GM18520 (cell line): ENCODE measurements around the gene DNLZ.

ENCODE experiments used
- ATAC-seq: cut with Tn5 transposase; IDR thresholded peaks from one replicate; pipeline ENCODE4 v1.9.1; 2021; ENCODE audit not compliant: unreplicated experiment

DNLZ gene

DNA sequence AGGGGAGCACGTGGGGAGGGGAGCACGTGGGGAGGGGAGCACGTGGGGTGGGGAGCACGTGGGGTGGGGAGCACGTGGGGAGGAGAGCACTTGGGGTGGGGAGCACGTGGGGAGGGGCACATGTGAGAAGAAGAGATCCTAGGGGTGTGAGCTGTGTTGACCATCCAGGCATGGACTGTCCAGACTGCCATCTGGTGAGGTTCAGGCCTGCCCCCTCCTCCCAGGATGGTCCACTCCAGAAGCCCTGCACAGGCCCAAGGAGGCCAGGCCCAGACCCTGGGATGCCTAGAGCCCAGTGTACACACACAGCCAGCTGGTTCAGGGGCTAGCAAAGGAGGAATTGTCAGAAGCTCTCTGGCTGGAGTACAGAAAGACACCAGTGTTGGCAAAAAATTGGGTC lies 34.1 kb upstream of the DNLZ start:
- ATAC-seq = no peak

DNA sequence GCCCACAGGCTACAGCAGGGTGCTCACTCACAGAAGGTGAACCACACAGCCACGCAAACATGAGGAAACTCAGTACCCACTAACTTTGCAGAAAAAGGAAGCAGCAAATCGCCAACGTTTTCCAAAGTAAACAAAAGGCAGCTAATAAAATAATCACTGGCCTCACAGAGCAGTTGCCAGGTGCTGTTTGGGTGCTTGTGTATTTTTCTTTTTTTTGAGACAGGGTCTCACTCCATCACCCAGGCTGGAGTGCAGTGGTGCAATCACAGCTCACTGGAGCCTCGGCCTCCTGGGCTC lies 32.6 kb upstream of the DNLZ start:
- no peak for ATAC-seq

DNA sequence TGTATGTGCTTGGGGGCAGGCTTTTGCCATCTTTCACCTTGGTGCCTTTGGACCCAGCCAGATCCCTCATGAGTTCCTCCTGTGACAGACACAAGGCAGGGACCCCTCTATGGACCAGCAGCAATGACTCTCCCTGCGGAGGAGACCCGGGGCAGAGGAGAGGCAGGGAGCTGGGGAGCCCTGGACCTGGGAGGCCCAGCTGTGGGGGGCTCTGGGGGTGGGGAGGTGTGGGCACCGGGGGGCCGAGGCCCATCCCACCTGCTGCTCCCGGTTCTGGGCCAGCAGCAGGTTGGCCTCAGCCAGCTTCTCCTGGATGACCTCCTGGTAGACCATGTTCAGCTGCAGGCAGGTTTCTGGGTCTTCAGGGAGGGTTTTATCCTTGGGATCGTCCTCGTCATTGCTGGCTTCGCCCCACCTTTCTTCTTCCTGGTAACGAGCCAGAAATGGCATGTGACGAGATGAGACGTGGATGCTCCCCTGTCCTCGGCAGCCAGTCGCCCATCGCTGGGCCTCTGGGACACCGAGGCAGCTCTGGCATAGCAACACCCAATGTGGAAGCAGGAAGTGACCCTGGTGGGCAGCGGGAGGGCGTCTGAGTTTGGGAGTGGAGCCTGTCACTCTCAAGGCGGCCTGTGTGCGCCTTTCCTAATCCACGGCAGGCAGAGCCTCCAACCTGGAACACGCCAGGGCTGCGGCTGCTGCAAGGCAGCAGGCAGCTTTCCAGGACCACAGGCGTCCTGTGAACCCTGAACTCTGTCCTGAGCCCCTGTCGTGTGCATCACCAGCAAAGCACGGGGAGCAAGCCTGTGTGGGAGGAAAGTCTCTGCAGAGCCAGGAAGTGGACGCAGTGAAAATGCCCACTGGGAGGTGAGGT lies 32.0 kb upstream of the DNLZ start:
- ATAC-seq = no peak

DNA sequence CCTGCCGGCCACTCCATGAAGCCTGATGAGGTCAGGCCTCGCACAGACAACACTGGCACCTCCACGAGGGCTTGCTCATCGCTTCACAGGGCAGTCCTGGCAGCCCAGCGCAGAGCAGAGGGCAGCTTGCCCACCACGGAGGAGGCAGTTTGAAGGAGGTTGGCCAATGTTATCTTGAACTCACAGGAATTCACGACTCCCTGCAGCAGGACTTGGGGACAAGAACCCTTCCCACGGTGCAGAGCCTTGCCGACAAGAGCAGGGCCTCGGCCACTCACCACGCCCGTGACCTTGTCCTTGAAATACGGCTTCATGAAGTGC lies 31.4 kb upstream of the DNLZ start:
- no peak for ATAC-seq

DNA sequence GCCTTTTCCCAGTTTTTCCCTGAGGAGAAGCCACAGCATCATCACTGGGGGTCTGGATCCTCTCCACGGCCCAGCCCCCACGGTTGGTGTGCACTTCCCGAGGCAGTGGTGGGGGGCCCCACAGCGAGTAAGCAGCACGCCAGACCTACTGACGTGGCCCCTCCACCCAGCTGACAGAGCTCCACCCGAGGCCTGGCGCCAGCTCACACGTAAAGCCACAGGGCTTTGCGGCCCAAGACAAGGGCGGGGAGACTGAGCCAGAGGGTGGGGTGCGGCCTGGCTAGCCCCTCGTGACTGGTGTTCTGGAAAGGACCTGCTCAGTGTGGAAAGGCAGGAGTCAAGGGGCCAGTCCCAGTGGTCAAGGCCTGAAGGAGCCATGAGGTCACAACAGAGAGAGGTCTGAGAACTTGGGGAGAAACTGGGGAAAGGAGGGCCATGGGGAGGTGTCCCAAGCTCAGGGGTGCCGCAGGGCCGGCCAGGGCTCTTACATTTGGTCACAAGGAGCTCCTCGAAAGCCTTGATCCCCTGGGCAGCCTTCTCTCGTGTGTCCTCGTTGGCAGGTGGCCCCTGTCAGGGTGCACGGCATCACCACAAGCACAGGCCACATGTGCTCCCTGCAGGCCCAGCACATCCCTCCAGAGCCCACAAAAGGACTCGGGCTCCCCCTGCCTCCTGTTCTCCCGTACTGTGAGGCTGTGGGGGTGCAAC lies 30.9 kb upstream of the DNLZ start:
- ATAC-seq = no peak

DNA sequence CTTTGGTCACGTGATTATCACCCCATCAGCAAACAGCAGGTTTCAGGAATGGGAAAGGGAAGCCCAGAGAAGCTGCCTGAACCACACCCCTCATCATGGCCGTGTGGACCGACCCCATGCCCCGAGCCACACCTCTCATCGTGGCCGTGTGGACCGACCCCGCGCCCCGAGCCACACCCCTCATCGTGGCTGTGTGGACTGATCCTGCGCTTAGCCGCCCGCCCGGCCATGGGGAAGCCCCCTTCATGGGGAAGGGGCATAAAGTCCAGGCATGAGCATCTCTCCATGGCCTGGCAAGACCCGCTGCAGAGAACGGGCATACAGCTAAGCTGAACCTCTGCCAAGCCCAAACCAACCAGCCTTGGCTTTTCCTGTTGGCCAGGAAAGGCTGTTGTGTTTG lies 30.0 kb upstream of the DNLZ start:
- ATAC-seq = no peak

DNA sequence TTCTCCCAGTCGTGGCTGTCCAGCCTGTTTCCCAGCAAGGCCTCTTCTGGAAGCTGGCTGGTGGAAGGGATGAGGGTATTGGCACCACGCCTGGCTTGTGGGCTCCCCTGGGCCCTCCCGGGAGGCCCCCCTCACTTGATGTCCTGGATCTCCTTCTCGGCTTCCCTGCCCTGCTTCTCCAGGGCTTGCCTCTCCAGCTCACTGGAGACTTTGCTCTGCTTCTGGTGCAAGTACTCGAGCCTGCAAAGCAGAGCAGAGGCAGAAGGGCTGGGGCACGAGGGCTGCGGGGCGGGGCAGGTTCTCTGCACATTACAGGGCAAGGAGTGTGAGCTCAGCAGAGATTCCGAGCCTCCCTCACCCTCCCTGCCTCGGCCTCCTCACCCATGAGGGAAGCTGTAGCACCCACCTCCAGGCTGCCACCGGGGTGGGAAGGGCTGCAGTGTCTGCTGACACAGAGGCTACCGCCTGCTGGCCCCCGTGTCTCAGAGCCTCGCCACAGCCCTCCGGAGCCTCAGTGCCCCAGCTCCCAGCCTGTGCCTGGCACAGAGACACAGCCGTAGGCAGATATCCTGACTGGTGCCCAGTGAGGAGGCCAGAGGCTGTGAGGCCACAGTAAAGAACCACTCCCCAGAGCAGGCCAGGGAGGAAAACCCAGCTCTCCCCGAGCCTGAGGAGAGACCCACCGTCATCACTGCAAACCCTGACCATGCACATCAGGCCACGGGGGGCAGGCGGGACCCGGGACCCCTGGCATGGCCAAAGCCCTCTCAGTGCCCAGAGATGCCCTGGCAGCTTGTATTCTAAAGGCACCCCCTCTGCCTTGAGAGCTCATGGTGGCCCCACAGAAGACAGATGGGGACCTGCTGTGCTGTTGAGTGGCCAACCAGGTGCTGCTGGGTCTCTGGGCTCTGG lies 29.2 kb upstream of the DNLZ start:
- ATAC-seq = no peak

DNA sequence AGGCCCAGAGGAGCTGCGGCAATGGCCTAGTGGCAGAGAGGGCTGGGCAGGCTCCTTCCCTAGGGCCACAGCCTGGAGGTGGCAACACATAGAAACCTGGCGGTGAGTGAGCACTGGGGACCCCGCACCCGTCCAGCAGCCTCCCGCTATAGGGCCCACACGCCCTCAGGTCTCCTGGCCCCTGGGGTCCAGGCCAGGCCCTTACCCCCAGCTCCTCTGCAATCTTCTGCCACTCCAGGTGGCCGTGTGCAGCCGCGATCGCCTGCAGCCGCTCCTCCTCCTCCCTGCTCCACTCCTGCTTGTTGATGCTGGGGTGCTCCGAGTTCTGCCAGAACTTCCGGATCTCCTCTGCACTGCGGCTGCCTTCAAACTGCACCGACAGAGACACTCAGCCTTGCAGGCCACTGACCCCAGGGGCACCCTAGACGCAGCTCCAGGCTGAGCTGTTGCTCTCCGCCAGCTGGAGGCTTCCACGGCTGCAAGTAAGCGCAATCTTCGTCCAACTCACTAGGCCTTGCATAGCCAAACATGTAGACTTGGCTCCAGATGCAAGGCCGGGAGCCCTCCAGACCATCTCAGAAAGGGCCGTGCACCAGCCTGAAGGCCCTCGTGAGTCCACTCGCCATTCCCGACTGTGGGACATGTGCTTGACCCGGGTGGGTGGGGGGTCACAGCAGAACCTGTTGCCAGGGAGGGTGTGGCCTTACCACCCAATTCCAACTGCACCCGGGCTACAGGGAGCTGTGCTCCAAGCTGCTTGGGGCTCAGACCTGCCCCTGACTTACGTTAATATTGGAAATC lies 28.4 kb upstream of the DNLZ start:
- ATAC-seq = no peak

DNA sequence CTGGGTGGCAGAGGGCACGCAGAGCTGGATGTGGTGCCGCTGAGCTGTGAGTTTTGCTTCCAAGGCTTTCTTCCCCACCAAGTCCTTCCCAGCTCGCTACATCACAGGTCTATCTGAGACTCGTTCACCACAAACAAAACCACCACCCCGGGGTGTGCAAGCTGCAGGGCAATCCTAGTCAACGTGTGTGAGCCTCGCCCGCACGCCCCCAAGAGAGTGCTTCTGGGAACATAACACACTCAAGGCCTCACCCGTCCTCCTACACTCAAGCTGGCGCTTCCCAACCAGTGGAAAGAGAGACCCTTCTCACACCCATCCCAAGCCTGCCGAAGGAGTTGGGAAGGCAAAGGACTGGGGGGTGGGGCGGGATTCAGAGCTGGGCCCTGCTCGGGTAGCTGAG lies 25.9 kb upstream of the DNLZ start:
- no peak for ATAC-seq

DNA sequence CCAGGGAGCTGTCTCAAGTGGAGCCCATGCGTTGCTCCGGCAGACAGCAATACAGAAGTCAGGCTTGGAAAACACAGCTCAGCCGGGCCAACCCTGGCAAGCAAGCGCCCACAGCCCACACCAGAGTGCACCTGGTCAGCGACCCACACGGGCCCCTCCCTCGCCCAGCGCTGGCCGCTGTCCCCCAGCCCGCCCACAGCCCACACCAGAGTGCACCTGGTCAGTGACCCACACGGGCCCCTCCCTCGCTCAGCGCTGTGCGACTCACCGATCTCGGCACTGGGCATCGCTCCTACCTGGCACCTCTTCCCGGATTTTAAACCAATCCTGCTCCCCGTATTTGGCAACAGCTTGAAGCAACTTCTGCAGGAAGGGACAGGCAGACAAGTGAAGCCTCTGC lies 23.7 kb upstream of the DNLZ start:
- no peak for ATAC-seq

DNA sequence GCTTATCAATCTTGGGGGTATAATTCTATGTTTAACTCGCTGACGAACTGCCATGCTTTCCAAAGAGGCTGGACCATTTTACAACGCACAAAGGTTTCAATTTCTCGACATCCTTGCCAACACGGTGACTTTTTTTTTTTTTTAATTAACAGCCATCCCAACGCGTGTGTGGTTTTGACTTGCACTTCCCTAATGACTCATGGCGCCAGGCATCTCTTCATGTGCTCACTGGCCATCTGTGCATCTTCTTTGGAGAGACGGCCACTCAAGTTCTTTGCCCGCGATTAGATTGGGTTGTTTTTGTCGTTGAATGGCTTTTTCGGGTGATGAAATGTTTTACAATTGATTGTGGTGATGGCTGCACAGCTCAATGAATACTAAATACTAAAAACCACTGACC lies 22.5 kb upstream of the DNLZ start:
- ATAC-seq = no peak

DNA sequence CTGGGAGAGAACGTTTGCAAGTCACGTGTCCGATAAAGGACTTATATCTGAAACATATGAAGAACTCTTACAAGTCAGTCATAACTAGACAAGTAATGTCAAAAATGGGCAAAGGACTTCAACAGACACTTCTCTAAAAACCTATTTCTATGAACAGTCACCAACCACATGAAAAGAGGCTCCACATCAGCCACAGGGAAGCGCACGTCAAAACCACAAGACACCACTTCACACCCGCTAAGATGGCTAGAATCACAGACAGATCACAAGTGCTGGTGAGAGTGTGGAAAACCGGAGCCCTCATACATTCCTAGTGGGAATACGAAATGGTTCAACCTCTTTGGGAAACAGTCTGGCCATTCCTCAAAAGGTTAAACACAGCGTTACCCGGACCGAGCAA lies 21.5 kb upstream of the DNLZ start:
- no peak for ATAC-seq

DNA sequence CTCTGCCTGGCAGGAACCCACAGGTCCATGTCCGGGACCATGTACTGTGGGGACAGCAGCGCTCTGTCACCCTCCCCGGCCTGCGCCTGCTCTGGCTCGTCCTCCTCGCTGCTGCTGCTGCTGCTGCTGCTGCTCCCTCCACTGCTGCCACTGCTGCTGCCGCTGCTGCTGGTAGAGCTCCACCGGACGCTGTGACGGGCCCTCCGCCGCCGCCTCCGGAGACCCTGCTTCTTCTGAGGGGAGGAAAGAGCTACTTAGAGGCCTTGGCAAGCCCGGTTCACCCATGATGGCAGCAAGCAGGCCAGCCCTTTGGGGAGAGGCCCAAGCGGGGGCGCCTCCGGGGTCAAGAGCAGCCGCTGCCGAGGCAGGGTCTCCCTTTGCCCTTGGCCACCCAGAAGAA lies 19.9 kb upstream of the DNLZ start:
- no peak for ATAC-seq

DNA sequence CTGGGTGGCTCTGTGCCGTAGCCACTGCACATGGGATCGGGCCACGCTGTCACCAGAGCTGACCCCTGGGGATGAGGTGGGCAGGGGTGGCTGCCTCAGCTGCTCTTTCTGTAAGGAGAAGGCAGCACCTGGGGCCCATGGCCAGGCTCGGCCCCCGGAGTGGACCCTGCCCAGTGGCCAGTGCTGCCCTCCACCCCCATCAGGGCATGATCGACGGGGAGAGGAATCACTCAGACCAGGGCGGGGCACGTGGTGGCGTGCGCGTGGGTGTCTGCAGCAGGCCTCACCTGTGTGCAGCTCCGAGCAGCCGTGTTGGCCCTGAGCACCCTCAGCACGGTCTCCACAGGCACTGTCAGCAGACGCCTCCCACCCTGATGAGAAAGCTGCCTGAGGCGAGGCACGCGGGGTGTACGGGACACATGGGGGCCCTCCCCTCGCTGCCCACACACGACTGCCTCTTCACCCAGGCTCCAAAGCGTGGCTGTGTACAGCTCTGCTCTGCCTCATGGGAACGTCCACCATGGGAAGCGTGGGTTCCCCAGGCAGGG lies 18.5 kb upstream of the DNLZ start:
- no peak for ATAC-seq

DNA sequence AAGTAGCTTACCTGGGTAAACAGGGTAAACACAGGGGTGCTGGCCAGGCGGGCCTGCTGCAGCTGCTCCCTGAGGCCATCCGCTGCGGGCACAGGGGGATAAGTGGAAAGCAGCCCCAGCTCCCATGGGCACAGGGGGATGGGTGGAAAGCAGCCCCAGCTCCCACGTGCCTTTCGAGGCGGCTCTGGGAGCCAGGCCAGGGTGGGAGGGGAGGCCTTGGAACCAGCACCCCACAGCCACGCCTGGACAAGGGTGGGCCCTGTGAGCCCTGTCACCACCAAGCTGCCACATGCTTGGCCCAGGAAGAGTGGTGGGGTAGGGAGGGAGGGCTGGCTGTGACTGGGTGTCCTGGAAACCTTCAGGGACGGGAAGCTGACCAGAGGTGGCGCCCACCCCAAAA lies 17.8 kb upstream of the DNLZ start:
- ATAC-seq = no peak

DNA sequence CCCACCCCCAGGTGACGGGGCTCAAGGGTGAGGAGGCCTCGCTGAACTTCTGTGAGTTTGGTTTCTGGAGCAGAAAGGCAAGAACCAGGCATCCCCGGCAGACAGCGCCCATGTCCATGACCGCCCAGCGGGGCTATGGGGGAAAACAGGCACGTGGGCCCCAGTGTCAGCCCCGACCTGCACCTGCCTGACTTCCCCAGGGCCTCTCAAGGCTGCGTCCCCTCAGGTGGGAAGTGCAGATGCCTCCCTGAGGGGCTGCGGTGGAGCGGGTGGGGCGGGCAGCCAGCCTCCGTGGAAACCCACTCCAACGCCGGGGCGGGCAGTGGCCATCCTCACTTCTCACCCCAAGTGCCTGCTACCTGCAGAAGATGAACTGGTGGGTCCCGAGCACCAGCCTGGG lies 16.8 kb upstream of the DNLZ start:
- ATAC-seq = no peak

DNA sequence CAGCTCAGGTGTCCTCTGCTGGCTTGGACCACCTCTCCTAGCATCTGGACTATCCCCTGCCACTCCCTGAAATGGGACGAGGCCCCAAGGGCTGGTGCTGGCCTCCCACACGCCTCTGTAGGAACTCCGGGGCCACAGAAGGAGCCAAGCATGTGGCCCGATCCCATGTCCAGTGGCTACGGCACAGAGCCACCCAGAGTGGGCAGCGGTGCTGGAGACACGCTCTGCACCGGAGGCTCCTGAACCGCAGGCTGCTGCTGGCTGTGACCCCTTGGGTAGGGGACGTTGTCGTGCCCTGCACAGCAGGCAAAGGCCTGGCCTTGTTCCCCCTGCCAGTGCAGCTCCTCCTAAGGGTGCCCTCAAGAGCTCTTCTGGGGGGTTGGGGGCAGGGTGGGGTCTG lies 16.3 kb upstream of the DNLZ start:
- ATAC-seq = no peak

DNA sequence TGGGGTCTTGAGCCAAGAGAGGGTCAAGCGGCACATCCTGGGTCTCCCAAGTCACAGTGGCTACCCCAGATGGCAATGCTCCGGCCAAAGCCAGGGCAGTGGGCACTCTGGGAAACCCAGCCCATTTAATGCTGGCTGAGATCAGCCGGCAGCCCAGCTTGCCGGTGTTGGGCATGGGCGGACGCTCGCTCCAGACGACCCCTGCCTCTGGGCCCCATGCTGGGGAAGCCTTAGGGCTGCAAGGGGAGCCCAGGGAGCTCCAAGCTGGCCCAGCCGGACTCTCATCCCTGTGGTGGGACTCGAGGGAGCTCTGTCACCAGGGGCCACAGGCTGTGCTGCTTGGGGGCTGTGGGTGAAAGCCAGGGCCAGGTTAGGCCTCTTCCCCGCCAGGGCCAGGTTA lies 15.9 kb upstream of the DNLZ start:
- no peak for ATAC-seq

DNA sequence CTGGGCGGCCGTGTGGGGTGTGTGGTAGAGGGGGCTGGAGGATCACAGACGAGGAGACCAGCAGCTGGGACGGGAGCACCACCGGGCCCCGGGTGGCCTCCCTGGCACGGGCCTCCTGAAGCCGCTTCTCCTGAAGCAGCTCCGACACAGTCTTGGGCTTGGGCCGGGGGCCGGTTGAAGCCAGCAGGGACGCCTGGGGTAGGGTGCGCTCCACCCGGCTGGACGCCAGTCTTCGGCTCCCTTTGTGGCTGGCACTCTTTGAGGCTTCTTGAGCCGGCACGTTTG lies 15.4 kb upstream of the DNLZ start:
- no peak for ATAC-seq

DNA sequence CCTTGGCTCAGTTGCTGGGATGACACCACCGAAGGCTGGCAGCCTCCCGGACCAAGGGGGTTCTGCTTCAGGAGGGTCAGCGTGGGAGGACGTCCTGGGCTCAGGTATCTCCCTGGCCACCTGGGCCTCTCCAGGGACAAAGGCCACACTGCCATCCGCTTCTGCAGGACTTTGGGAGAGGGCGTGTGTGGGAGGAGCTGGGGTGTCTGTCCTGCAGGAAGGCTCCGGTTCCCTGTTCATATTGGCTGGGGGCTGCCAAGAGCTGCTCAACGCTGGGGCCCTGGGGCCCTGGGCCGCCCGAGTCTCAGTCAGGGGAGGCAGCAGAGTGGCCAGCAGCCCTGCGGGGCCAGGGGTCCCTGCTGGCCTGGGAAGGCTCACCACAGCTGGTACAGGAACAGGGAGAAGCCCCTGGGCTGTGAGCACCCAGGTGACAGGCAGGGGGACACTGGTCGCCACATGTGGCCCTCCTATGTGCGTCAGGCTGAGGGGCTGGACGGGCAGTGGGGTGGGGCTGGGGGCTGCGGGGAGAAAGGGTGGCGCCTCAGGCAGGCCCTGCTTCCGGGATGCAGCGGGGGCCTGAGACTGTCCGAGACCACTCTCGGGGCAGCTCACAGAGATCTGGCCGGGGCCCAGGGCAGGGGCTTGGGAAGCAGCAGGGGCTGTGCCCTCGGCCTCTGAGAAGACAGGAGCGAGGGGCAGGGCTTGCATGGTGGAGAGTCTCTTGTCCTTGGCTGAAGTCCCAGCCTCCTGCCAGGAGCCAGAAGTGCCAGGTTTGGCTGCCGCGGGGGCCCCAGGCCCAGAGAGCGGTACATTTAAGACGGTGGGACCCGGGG lies 14.8 kb upstream of the DNLZ start:
- ATAC-seq = no peak
